Osteocyte (in vitro differentiated cells): ENCODE measurements around the gene TBC1D16. TPM values are rescaled to one million over a fixed set of nuclear protein-coding genes. Genes with fewer than 3 reads are reported as not detected.

Source experiments
- DNase-seq: peaks from one replicate; pipeline ENCODE4 v3.0.0; 2021; ENCODE audit warnings: mixed read lengths; ENCODE audit not compliant: unreplicated experiment; ENCODE audit errors: extremely low spot score
- H3K27ac Mint-ChIP-seq: one replicate; pipeline ENCODE4 v1.8.0; 2021; ENCODE audit warnings: mild to moderate bottlenecking, mixed read lengths; ENCODE audit not compliant: unreplicated experiment
- H3K27me3 Mint-ChIP-seq: one replicate; pipeline ENCODE4 v1.8.0; 2021; ENCODE audit warnings: mixed read lengths; ENCODE audit not compliant: unreplicated experiment
- H3K36me3 Mint-ChIP-seq: one replicate; pipeline ENCODE4 v1.8.0; 2021; ENCODE audit warnings: mixed read lengths; ENCODE audit not compliant: unreplicated experiment
- H3K4me1 Mint-ChIP-seq: one replicate; pipeline ENCODE4 v1.8.0; 2021; ENCODE audit warnings: mixed read lengths; ENCODE audit not compliant: unreplicated experiment
- H3K4me3 Mint-ChIP-seq: one replicate; pipeline ENCODE4 v1.8.0; 2021; ENCODE audit warnings: mild to moderate bottlenecking, moderate library complexity, mixed read lengths; ENCODE audit not compliant: unreplicated experiment
- H3K9me3 Mint-ChIP-seq: one replicate; pipeline ENCODE4 v1.8.0; 2021; ENCODE audit warnings: mixed read lengths; ENCODE audit not compliant: unreplicated experiment
- total RNA-seq: library from RNA; stranded (reverse); gene quantifications from 2 replicates; pipeline ENCODE4 v1.2.1, GENCODE V29; 2021
- TF ChIP-seq, protein P1 (sequence below): fragments of 200-600 bp; sonication (generic); IDR thresholded peaks from 2 replicates; pipeline ENCODE4 v1.5.0; 2021; ENCODE audit warnings: antibody characterized with exemption, mild to moderate bottlenecking, moderate library complexity

The TBC1D16 gene
- total RNA-seq, 1 donor from 2014 or later = 45.9 TPM

DNA sequence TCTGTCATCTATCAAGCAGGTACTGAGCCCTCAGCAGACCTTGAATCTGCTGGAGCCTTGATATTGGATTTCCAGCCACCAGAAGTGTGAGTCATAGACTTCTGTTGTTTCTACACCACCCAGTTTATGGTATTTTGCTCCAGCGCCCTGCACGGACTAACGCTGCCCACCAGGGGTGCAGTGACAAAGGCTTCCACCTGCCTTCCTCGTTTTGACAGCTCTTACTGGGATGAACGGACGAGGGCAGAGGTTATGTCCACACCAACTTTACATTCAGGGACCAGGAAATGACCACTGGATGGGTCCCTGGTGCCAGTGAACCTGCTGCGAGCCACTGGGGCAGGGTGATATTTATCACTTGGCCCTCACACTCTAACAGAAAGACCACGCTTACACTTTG, 129.8 kb downstream of the TBC1D16 start:
- Mint-ChIP-seq H3K4me1 (peaks cover 4% of the 10 kb centered on the region), H3K27me3 (peaks cover 26% of the 10 kb centered on the region), H3K36me3 (no peaks in the 10 kb centered on the region), H3K4me3 (no peak overlapping the region), H3K9me3 (no peaks in the 10 kb centered on the region), H3K27ac (no peak overlapping the region)
- TF ChIP-seq, protein P1, sequence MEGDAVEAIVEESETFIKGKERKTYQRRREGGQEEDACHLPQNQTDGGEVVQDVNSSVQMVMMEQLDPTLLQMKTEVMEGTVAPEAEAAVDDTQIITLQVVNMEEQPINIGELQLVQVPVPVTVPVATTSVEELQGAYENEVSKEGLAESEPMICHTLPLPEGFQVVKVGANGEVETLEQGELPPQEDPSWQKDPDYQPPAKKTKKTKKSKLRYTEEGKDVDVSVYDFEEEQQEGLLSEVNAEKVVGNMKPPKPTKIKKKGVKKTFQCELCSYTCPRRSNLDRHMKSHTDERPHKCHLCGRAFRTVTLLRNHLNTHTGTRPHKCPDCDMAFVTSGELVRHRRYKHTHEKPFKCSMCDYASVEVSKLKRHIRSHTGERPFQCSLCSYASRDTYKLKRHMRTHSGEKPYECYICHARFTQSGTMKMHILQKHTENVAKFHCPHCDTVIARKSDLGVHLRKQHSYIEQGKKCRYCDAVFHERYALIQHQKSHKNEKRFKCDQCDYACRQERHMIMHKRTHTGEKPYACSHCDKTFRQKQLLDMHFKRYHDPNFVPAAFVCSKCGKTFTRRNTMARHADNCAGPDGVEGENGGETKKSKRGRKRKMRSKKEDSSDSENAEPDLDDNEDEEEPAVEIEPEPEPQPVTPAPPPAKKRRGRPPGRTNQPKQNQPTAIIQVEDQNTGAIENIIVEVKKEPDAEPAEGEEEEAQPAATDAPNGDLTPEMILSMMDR = peak; percentile 16
- DNase-seq = no peak

DNA sequence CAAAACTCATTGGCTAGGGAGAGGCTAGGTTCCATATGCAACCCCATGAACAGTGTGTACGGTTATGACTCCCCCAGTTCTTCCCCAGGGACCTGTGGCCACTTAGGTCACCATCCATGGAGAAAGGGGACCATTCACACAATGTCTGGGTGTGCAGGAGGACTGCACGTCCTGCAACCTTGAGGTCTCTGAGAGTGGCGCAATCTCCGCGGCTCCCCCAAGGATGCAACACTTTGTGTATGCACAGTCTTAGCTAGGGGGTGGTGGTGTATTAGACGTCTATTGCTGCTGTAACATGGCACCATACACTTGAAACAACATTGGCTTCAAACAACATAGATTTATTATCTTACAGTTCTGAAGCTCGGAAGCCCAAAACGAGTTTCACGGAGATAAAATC, 130.8 kb downstream of the TBC1D16 start:
- no peak overlapping the region for H3K27ac Mint-ChIP-seq
- peaks cover 26% of the 10 kb centered on the region for H3K27me3 Mint-ChIP-seq
- DNase-seq = no peak
- H3K4me3 Mint-ChIP-seq = no peak overlapping the region
- peaks cover 4% of the 10 kb centered on the region for H3K4me1 Mint-ChIP-seq
- no peaks in the 10 kb centered on the region for H3K36me3 Mint-ChIP-seq
- no peaks in the 10 kb centered on the region for H3K9me3 Mint-ChIP-seq
- TF ChIP-seq, protein P1 = no peak

DNA sequence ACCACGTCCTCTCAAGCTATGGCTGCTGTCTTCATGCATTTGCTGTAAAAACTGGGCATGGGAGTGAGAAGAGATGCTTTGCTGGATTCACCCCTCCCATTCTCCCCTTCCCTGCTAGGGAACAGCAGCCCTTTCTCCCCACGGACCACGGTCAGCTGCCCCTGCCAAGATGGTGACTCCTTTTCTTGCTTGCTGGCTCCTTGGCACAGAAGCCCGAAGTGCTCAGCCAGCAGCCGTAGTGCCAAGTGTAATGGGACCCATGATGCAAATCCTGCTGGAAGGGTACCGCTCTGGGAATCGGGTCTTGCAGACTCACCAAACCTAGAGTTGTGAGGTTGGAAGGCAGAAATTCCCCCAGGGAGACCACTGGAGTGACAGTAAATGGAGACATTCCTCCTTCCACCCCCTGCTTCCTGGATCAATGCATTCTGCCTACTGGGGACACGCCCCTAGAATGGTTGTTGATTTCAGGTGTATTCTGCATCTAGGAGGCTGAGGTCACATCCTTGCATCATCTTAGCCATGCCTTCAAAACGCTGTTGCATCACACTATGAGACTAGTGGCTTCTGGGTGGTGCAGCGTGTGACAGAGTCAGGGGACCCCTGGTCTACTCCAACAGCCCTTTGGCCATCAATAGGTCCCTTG, 133.4 kb downstream of the TBC1D16 start:
- peaks cover 41% of the 10 kb centered on the region for H3K27me3 Mint-ChIP-seq
- H3K27ac Mint-ChIP-seq = no peak overlapping the region
- H3K36me3 Mint-ChIP-seq = no peaks in the 10 kb centered on the region
- no peaks in the 10 kb centered on the region for H3K9me3 Mint-ChIP-seq
- no peaks in the 10 kb centered on the region for H3K4me1 Mint-ChIP-seq
- no peak overlapping the region for H3K4me3 Mint-ChIP-seq
- TF ChIP-seq, protein P1 = no peak
- no peak for DNase-seq

DNA sequence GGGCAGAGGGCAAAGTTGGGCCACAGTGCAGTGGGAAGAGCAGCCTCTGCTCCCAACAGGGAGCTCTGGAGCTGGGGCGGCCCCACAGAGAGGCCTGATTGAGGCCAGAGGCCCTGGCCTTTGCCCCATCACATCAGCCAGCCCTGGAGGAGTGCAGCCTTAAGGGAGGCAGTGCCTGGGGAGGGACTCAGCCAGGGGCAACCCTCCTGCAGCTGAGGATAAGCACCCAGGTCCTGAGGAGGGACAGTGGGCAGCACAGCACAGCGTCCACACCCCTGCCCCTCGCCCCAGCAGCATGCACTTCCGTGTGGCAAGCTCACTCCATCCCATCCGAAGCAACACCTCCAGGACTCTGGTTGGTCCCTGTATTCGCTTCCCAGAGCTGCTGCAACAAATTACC, 134.5 kb downstream of the TBC1D16 start:
- TF ChIP-seq, protein P1 = no peak
- no peak for DNase-seq
- Mint-ChIP-seq H3K27me3 (peaks cover 48% of the 10 kb centered on the region), H3K4me1 (no peaks in the 10 kb centered on the region), H3K4me3 (no peak overlapping the region), H3K9me3 (no peaks in the 10 kb centered on the region), H3K36me3 (no peaks in the 10 kb centered on the region), H3K27ac (no peak overlapping the region)

DNA sequence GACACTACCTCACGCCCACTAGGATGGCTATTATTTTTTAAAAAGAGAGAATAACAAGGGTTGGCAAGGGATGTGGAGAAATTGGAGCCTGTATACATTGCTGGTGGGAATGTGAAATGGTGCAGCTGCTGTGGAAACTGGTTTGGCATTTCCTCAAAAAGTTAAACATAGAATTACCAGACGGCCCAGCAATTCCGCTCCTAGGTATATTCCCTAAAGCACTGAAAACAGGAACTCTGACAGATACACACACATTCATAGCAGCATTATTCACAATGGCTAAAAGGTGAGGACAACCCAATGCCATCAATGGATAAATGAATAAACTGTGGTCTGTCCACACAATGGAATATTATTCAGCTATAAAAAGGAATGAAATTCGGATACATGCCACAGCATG, 136.1 kb downstream of the TBC1D16 start:
- H3K9me3 Mint-ChIP-seq = no peaks in the 10 kb centered on the region
- H3K27me3 Mint-ChIP-seq = peaks cover 45% of the 10 kb centered on the region
- H3K27ac Mint-ChIP-seq = no peak overlapping the region
- TF ChIP-seq, protein P1 = no peak
- no peak overlapping the region for H3K4me3 Mint-ChIP-seq
- no peak for DNase-seq
- H3K4me1 Mint-ChIP-seq = no peaks in the 10 kb centered on the region
- no peaks in the 10 kb centered on the region for H3K36me3 Mint-ChIP-seq
